OCI-LY1 (cell line): ENCODE results near the gene LETMD1.

ENCODE experiments used
- EZH2 ChIP-seq: fragments of 200-600 bp; sonication (generic), shearing (Covaris generic); IDR thresholded peaks from 2 replicates; pipeline ENCODE4 v1.8.0; 2017; ENCODE audit warnings: borderline replicate concordance, mixed run types, mild to moderate bottlenecking, antibody characterized with exemption, low read length, moderate library complexity, mixed read lengths
- TF ChIP-seq, protein P1 (sequence below): fragments of 200-600 bp; sonication (generic), shearing (Covaris generic); IDR thresholded peaks from 2 replicates; pipeline ENCODE4 v1.5.1; 2017; ENCODE audit warnings: mild to moderate bottlenecking, antibody characterized with exemption, low read length, moderate library complexity, mixed read lengths

DNA sequence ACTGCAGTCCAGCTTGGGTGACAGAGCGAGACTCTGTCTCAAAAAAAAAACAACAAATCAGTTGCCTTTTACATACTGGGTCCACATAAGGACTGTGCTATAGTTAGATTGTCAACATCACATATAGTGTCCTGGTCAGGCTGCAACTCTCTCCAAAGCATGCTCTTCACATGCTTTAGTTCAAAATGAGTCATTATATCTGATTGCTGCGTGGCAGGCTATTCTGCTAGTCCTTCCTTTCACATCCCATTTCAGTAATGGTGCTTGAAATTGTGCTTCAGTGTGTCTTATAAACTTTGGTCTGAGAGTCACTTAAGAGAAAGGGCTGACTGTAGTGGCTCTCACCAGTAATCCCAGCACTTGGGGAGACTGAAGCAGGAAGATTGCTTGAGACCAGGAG is 6.9 kb downstream of the LETMD1 start:
- TF ChIP-seq, protein P1, sequence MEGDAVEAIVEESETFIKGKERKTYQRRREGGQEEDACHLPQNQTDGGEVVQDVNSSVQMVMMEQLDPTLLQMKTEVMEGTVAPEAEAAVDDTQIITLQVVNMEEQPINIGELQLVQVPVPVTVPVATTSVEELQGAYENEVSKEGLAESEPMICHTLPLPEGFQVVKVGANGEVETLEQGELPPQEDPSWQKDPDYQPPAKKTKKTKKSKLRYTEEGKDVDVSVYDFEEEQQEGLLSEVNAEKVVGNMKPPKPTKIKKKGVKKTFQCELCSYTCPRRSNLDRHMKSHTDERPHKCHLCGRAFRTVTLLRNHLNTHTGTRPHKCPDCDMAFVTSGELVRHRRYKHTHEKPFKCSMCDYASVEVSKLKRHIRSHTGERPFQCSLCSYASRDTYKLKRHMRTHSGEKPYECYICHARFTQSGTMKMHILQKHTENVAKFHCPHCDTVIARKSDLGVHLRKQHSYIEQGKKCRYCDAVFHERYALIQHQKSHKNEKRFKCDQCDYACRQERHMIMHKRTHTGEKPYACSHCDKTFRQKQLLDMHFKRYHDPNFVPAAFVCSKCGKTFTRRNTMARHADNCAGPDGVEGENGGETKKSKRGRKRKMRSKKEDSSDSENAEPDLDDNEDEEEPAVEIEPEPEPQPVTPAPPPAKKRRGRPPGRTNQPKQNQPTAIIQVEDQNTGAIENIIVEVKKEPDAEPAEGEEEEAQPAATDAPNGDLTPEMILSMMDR: no peak
- TF ChIP-seq EZH2: no peak
